ENCODE measurements around the gene IQSEC1. TPM values are rescaled to one million over a fixed set of nuclear protein-coding genes. Genes with fewer than 3 reads are reported as not detected.

The IQSEC1 gene
- total RNA-seq, 2 donors from 2014 or later = 58.2 to 94.2 TPM

DNA sequence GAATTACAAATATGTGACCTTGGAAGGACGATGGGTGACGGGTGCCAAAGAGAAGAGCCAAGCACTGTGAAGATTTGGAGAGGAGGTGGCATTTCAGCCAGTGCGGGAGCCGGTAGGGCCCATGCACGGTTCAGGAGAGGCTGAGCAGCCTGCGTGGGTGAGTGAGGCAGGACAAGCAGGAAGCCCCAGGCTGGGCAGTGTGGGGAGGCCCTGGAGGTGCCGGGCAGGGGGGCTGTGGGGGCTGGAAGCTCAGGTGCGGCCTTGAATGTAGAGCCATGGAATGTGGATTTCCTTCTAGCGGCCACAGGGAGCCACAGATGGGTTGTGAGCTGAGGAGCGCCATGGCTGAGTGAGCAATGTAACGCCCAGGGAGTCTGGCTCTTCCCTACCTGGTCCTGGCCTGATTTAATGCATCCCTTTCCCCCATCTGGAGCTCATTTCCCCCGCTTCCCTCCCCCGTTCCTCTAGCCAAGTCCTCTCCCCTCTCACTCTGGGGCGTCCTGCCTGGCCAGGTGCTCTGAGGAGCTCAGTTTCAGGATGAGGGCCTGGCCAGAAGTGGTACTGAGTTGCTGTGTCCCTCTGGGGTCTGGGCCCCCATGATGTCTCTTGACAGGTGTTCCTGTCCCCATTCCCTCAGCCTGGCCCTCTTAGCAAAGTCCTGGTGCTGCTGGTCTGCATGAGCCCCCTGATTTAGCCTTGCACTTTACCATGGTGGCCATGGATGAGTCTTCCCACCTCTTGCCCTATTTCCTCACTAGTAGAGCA, 41.8 kb upstream of the IQSEC1 start:
- whole genome bisulfite sequencing = 88% methylated on average over 14 of the region's 14 CpGs
- Histone ChIP-seq H3K4me3 (no peak overlapping the region), H3K27me3 (replicated peaks; ENCODE audit: insufficient read depth) (no peaks in the 10 kb centered on the region), H3K4me1 (replicated peaks) (peaks cover 9% of the 10 kb centered on the region), H3K36me3 (no peaks in the 10 kb centered on the region), H3K27ac (no peak overlapping the region), H3K9me3 (no peaks in the 10 kb centered on the region)
- TF ChIP-seq, protein P1, sequence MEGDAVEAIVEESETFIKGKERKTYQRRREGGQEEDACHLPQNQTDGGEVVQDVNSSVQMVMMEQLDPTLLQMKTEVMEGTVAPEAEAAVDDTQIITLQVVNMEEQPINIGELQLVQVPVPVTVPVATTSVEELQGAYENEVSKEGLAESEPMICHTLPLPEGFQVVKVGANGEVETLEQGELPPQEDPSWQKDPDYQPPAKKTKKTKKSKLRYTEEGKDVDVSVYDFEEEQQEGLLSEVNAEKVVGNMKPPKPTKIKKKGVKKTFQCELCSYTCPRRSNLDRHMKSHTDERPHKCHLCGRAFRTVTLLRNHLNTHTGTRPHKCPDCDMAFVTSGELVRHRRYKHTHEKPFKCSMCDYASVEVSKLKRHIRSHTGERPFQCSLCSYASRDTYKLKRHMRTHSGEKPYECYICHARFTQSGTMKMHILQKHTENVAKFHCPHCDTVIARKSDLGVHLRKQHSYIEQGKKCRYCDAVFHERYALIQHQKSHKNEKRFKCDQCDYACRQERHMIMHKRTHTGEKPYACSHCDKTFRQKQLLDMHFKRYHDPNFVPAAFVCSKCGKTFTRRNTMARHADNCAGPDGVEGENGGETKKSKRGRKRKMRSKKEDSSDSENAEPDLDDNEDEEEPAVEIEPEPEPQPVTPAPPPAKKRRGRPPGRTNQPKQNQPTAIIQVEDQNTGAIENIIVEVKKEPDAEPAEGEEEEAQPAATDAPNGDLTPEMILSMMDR (IDR thresholded peaks at IDR 0.05) = no peak
- TF ChIP-seq POLR2A (IDR thresholded peaks at IDR 0.05) = no peak
- DNase-seq (ENCODE audit: low spot score) = no peak
- intact Hi-C loops (cut with DNase I) = no loop called here

- intact Hi-C loops (cut with DNase I) = no loop called here
- peaks cover 6% of the 10 kb centered on the region for H3K4me1 ChIP-seq (replicated peaks)
- no peak overlapping the region for H3K4me3 ChIP-seq
- no peaks in the 10 kb centered on the region for H3K36me3 ChIP-seq
- H3K27ac ChIP-seq = no peak overlapping the region
- 84% methylated on average over 26 of the region's 27 CpGs for WGBS
- TF ChIP-seq POLR2AphosphoS5 (IDR thresholded peaks at IDR 0.05) (no peak), POLR2A (IDR thresholded peaks at IDR 0.05) (no peak)
- TF ChIP-seq, protein P1 (IDR thresholded peaks at IDR 0.05) = no peak
- DNase-seq (ENCODE audit: low spot score) = no peak
- H3K27me3 ChIP-seq (replicated peaks; ENCODE audit: insufficient read depth) = no peaks in the 10 kb centered on the region
- no peaks in the 10 kb centered on the region for H3K9me3 ChIP-seq
Observed at GRCh38 chr3:13113346-13114330, 40.4 kb upstream of the IQSEC1 start.

- no peak overlapping the region for H3K4me3 ChIP-seq
- no peaks in the 10 kb centered on the region for H3K9me3 ChIP-seq
- no peaks in the 10 kb centered on the region for H3K27me3 ChIP-seq (replicated peaks; ENCODE audit: insufficient read depth)
- intact Hi-C loops (cut with DNase I) = no loop called here
- TF ChIP-seq POLR2AphosphoS5 (IDR thresholded peaks at IDR 0.05) = no peak
- no peak for TF ChIP-seq POLR2A (IDR thresholded peaks at IDR 0.05)
- TF ChIP-seq, protein P1 (IDR thresholded peaks at IDR 0.05) = no peak
- H3K27ac ChIP-seq = no peak overlapping the region
- no peaks in the 10 kb centered on the region for H3K36me3 ChIP-seq
- H3K4me1 ChIP-seq (replicated peaks) = peaks cover 6% of the 10 kb centered on the region
- DNase-seq (ENCODE audit: low spot score) = no peak
- WGBS = 75% methylated on average over 14 of the region's 16 CpGs
Observed at GRCh38 chr3:13112521-13113345, 39.5 kb upstream of the IQSEC1 start.

DNA sequence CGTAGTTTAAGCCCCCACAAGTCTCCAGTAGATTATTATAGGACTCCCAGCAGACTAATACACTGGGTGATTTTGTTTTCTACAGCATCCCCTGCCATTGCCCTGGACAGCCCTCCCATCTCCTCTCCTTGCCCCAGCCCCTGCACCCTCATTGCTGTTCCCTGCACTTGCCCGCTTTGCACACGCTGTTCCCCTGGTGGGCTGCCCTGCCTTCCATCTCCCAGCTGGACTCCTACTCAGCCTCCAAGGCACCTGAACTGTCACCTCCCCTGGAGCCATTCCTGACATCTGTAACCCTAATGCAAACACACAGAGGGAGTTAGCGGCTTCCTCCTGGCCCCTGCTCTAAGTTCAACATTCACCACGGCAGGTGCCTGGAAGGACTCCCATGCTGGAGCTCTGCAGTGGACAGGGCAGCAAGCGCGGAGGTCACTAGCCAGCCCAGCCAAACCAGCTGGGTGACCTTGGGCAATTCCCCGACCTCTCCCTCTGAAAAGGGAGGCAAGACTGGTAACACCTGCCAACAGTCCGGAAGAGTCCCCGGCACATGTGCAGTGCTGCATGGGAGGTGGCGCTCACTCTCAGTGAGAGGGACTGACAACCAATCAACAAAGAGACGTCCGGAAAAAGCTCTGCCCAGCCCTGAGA, 38.8 kb upstream of the IQSEC1 start:
- H3K4me3 ChIP-seq = no peak overlapping the region
- no peak overlapping the region for H3K27ac ChIP-seq
- H3K36me3 ChIP-seq = no peaks in the 10 kb centered on the region
- 59% methylated on average over 11 of the region's 13 CpGs for whole genome bisulfite sequencing
- H3K9me3 ChIP-seq = no peaks in the 10 kb centered on the region
- intact Hi-C loops (cut with DNase I) = no loop called here
- DNase-seq (ENCODE audit: low spot score) = no peak
- peaks cover 6% of the 10 kb centered on the region for H3K4me1 ChIP-seq (replicated peaks)
- TF ChIP-seq POLR2AphosphoS5 (IDR thresholded peaks at IDR 0.05) (no peak), POLR2A (IDR thresholded peaks at IDR 0.05) (no peak)
- TF ChIP-seq, protein P1 (IDR thresholded peaks at IDR 0.05) = no peak
- H3K27me3 ChIP-seq (replicated peaks; ENCODE audit: insufficient read depth) = no peaks in the 10 kb centered on the region

Measured in prostate gland (tissue), 2 donors.